Measurements from ENCODE around the gene GLRX. TPM values are rescaled to one million over a fixed set of nuclear protein-coding genes. Genes with fewer than 3 reads are reported as not detected.

Gene GLRX
- total and polyA plus RNA-seq, 2 of the 13 experiments (the other 11 are each of a cell fraction or from before 2014, with no cell fraction given), result 63.8 to 499 TPM

GRCh38 chr5:95812074-95812471 lies 10.5 kb downstream of the GLRX start (continued):
- TF ChIP-seq ZFP1 (CRISPR knock-in tag; IDR thresholded peaks at IDR 0.05) (0 out of 2 replicates have a peak, but pooled peaks have one; percentile 25), HMGXB3 (CRISPR knock-in tag; IDR thresholded peaks at IDR 0.05; ENCODE audit: borderline replicate concordance) (no peak), SKI (IDR thresholded peaks at IDR 0.05; ENCODE audit: partially characterized antibody) (no peak), GATA4 (IDR thresholded peaks at IDR 0.05; ENCODE audit: borderline replicate concordance, low read depth) (peak; percentile 52; the same call in 1 of the 2 replicates), SOX6 (IDR thresholded peaks at IDR 0.05) (no peak), SOX6 (CRISPR knock-in tag; IDR thresholded peaks at IDR 0.05) (peak; percentile 56; the same call in 1 of the 2 replicates), NFATC3 (CRISPR knock-in tag; IDR thresholded peaks at IDR 0.05) (no peak), ZGPAT (CRISPR knock-in tag; IDR thresholded peaks at IDR 0.05) (peak; percentile 74), DPF2 (CRISPR knock-in tag; IDR thresholded peaks at IDR 0.05; ENCODE audit: borderline replicate concordance, low read depth) (no peak), ZNF580 (CRISPR knock-in tag; IDR thresholded peaks at IDR 0.05; ENCODE audit: borderline replicate concordance, low read depth) (0 out of 2 replicates have a peak, but pooled peaks have one; percentile 64), MEIS1 (CRISPR knock-in tag; IDR thresholded peaks at IDR 0.05; ENCODE audit: borderline replicate concordance) (peak; percentile 78; the same call in 1 of the 2 replicates), ZNF687 (CRISPR knock-in tag; IDR thresholded peaks at IDR 0.05) (peak; percentile 48), ZBTB7A (CRISPR knock-in tag; IDR thresholded peaks at IDR 0.05) (no peak), DNMT3B (CRISPR knock-in tag; conservative IDR thresholded peaks at IDR 0.05) (no peak)

Measured in HepG2 (cell line).